Nucleus accumbens (tissue), 56 donors: Measurements from ENCODE around the gene GINS3.
"Not testable (repeated sequence)": the region's sequence is repeated elsewhere in the genome, so short reads cannot be mapped to it uniquely, and the experiment has no call there.

ENCODE experiments used
- DNase-seq, 56 donors: peaks; one replicate each; lab custom pipeline; 2025; lab: John Stamatoyannopoulos, UW

Gene GINS3

DNA sequence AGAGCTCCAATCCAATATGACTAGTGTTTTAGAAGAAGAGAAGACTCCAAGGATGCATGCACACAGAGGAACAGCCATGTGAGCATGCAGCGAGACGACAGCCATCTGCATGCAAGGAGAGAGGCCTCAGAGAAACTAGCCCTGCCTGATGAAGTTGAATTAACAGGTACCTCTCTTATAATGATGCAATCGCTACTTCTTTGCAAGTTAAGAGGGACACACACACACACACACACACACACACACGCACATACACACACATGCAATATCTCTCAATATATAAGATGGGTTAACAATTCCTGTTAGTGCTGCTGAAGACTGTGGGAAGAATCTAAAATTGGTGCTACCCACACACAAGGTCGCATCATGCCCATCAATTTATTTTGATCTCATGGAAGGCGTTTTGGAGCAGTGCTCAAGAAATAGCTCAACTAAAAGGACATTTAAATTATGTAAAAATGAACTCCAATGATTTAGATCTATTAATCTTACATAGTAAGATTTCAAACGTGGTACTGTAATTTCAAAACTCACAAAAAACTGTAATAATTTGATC lies 7.0 kb upstream of the GINS3 start:
- peak in 7 of 56 donors; percentile 9 to 38 (median 28) for DNase-seq

DNA sequence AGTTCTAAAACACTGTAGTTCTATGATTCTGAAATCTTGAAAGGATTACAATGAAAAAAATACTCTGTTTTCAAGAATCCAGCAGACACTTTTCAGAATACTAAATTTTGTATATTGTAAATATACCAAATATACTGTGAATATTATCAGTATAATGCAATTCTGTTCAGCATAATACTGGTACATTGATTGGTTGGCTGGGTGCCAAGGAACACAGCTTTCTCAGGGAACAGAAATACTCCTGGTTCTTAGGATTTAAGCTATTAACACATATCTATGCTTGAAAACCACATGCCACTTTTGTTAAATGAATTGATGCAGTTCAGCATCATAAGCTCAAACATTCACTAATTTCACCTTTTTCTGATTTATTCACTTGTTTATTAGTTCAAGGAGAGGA lies 2.5 kb upstream of the GINS3 start:
- DNase-seq: no peak

DNA sequence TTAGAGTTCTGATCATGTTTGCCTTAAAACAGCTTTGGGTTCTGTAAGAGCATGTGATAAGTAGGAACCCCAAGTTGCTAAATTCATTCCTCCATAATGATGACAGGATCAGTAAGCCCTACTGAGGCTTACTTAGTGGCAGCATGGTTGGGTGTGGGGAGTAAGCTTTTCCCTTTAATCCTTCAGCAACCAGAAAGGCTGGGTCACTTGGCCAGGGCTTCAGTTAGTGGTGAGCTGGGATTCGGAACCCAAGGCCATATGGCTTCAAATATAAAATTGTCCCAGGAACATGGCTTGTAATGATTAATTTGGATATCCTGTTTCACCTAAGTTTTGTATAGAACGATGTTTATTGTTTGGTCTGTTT lies 850 bp downstream of the GINS3 start:
- no peak for DNase-seq

DNA sequence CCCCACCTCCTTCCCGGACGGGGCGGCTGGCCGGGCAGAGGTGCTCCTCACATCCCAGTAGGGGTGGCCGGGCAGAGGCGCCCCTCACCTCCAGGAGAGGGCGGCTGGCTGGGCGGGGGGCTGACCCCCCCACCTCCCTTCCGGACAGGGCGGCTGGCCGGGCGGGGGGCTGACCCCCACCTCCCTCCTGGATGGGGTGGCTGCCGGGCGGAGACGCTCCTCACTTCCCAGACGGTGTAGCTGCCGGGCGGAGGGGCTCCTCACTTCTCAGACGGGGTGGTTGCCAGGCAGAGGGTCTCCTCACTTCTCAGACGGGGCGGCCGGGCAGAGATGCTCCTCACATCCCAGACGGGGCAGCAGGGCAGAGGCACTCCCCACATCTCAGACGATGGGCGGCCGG lies 4.6 kb downstream of the GINS3 start:
- not testable (repeated sequence) for DNase-seq

DNA sequence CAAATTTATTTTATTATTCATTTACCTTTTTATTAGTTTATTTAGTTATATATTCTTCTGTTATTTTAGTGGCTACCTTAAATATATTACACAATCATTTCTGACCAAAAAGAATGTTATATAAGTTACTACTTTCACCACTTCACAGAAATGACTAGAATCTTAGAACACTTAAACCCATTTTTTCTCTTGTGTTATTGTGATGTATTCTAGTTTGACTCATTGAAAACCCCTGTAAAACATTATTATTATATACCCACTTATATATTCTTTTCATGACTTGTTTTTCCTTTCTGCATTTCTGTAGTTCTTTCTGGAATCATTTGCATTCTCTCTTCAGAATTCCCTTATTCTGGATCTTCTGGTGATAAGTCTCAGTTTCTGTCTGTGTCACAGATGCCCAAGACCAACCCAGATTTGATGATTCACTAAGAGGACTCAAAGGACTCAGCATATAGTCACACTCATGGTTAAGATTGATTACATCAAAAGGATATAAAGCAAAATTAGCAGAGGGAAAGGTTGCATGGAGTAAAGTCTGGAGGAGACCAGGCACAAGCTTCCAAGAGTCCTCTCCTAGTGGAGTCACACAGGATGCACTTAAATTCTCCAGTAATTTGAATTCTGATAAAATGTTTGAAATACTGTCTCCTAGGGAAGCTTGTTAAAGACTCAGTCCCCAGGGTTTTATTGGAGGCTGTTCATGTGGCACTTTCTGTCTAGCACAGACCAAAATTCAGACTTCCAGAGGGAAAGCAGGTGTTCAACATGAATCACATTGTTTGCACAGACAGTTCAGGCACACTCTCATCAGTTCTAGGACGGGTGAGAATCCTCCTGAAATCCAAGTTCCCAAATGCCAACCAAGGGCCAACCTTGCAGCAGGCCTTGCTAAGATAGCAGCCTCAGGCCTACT lies 7.7 kb downstream of the GINS3 start:
- no peak for DNase-seq

DNA sequence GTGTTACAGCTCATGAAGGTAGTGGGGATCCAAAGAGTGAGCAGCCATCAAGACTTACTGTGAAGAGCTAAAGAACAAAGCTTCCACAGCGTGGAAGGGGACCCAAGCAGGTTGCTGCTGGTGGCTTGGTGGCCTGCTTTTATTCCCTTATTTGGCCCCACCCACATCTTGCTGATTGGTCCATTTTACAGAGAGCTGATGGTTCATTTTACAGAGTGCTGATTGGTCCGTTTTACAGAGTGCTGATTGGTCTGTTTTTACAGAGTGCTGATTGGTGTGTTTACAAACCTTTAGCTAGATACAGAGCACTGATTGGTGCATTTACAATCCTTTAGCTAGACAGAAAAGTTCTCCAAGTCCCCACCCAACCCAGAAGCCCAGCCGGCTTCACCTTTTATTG lies 9.0 kb downstream of the GINS3 start:
- DNase-seq: not testable (repeated sequence)

DNA sequence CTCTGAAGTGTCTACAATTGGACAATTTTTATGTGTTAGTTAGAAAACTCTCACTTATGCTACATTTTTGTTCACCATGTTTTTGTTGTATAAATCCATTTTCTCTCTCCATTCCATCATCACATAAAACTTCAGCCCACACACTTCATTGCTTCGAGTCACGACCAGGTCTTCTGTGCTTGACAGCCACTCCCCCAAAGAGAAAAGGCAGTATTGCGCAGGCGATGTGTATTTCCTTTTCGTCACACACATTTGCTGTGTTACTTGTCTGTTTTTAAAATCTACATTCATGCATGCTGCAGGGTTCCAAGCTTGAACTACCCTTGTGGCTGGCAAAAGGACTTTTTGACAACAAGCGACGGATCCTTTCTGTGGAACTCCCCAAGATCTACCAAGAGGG lies 10.5 kb downstream of the GINS3 start:
- DNase-seq: peak in 10 of 56 donors; percentile 29 to 67 (median 52)

DNA sequence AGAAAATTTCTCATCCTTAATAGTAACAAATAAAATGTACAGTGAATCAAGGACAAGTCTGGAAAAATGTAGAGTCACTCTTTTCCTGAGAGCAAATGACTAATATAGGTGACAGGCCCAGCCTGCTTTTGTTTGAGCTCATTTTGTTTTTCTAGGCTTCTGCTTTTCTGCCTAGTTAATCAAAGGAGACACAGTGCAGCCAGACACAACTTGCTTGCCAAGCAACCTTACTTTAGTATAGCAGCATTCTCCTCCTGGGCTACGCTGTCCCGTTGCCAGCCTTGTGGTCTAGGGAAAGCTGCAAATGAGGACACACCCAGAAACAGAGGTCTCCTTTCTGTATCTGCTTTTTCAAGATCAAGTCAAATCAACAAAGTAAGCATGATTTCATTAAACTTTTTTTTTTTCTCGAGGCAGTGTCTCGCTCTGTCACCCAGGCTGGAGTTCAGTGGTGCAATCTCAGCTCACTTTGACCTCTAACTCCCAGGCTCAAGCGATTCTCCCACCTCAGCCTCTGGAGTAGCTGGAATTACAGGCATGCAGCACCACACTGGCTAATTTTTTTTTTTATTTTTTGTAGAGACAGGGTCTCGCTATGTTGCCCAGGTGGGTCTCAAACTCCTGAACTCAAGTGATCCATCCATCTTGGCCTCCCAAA lies 17.2 kb downstream of the GINS3 start:
- peak in 13 of 56 donors; percentile 8 to 57 (median 29) for DNase-seq

DNA sequence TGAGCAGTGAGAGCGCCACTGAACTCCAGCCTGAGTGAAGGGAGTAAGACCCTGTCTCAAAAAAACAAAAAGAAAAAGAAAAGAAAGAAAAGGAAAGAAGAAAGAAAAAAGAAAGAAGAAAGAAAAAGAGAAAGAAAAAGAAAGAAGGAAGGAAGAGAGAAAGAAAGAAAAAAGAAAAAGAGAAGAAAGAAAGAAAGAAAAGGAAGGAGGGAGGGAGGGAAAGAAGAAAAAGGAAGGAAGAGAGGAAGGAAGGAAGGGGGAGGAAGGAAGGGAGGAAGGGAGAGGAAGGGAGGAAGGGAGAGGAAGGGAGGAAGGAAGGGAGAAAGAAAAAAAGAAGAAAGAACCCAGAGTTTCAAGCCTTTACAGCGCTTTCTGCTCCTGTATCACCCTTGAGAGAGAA lies 19.1 kb downstream of the GINS3 start:
- DNase-seq: no peak

DNA sequence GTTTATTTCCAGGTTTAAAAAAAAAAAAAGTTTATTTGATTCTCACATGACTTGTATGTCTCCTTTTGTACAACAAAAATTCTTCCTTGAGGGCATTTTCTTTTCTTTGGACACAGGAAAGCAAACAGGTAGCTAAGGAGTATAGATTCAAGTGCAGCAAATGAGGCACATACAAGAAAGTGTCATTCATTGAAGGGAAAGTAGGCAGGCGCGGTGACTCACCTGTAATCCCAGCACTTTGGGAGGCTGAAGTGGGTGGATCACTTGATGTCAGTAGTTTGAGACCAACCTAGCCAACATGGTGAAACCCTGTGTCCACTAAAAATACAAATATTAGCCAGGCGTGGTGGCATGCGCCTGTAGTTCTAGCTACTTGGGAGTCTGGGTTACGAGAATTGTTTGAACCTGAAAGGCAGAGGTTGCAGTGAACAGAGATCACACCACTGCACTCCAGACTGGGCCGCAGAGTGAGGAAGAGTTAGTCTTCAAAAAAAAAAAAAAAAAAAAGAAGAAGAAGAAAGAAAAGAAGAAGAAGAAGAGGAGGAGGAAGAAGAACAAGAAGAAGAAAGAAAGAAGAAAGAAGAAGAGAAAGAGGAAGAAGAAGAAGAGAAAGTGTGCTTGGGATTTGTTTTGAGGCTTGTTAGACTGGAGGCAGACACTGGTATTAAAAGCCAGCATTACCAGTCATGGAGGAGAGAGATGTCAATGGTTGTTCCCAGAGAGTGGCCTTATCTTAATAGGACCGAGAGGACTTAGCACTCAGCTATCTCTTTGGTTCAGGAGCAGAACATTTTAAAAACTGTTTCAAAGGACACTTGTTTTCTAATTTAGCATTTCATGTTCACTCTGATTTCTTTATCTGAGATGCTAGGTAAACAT lies 19.7 kb downstream of the GINS3 start:
- peak in 7 of 56 donors; percentile 13 to 55 (median 26) for DNase-seq

DNA sequence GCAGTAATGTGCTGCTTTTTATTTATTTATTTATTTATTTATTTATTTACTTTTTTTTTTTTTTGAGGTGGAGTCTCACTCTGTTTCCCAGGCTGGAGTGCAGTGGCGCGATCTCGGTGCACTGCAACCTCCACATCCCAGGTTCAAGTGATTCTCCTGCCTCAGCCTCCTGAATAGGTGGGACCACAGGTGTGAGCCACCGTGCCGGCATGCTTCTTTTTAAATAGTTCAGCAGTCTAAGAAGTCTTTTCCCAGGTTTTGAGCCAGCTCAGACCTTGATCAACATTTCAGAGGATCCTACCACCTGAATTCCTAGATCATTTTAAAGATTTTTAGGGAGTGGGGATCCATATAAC lies 20.3 kb downstream of the GINS3 start:
- not testable (repeated sequence) for DNase-seq

DNA sequence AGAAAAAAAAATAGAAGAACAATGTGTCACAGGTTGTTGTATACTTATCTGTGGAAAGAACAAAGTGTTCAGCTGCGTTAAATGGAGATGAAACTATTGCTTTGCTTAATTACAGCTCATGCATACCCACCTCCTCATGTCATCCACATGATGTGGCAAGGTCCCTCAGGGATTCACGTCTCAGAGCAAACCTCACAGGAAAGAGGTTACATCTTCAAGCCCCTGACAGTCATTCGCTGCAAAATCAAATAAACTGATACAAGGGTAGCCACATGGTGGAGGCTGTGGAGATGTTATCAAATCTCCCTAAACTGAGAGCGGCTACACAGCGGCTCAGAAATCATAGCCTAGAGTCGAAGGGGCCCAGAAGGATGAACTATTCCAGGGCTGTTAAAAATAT lies 21.1 kb downstream of the GINS3 start:
- DNase-seq: peak in 11 of 56 donors; percentile 10 to 70 (median 38)

DNA sequence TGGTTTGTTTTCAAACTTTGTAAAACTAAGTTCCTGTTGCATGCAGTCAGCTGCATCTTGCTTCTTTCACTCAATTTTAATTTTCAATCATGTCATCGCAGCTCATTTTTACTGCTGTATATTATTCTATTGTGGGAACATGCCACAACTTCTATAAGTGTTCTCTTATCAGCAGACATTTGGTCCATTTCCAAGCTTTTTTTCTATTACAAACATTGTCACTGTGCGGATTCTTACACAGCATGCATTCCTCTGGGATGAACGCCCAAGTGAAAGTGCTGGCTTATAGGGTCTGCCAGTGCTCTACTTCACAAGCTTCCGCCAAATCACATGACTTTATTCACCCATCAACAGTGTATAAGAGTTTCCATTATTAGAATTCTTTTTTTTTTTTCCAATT lies 22.7 kb downstream of the GINS3 start:
- DNase-seq: no peak

DNA sequence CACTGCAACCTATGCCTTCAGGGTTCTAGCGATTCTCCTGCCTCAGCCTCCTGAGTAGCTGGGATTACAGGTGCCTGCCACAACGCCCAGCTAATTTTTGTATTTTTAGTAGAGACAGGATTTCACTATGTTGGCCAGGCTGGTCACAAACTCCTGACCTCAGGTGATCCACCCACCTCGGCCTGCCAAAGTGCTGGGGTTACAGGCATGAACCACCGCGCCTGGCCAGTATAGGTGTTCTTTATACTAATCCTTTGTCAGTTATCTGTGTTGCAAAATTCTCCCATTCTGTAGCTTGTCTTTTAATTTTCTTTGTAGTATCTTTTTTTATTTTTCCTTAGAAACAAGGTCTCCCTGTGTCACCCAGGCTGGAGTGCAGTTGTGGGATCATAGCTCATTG lies 23.7 kb downstream of the GINS3 start:
- not testable (repeated sequence) for DNase-seq

DNA sequence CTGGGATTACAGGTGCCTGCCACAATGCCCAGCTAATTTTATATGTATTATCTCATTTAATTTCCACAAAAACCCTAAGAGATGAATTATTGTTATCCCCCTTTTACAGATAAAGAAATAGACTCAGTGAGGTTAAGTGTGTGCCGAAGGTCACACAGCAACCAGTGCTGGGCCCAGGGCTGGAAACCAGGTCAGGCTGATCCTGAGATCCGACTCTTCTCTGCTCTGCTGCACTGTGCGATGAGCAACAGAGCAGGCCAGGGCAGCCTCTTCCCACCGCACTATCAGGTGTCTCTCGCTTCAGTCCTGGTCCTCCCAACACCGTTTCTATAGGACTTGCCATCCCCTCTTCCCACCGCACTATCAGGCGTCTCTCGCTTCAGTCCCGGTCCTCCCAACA lies 24.8 kb downstream of the GINS3 start:
- no peak for DNase-seq

DNA sequence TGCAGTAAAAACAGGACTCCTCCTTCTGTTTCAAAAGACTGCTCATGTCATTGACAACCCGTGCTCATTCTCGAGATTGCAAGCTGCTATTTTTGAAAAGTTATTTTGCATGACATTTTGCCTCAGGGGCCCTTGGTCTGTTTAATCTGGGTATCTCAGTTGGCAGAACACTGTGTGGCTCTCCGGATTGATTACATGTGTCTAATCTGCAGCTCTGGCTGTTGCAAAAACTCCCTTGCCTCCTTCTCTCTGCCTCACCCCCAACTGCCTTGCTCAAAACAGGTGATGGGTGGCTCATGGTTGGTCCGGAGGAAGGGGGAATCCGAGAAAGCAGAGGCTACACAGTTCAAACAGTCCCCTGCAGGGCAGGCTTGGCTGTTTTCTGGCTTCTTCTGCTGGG lies 25.3 kb downstream of the GINS3 start:
- no peak for DNase-seq

DNA sequence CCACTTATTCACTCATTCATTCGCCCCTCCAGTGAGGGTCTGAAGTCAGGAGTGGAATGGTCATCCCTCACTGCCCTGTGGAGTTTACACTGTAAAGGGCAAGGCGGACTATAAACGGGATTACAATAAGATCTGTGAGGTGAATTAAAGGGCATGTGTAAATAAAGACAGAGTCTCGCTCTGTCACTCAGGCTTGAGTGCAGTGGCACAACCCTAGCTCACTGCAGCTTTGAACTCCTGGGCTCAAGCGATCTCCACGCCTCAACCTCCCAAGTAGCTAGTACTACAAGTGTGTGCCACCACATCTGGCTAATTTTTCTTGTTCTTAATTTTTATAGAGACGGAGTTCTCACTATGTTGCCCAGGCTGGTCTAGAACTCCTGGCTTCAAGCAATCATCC lies 25.8 kb downstream of the GINS3 start:
- no peak for DNase-seq

DNA sequence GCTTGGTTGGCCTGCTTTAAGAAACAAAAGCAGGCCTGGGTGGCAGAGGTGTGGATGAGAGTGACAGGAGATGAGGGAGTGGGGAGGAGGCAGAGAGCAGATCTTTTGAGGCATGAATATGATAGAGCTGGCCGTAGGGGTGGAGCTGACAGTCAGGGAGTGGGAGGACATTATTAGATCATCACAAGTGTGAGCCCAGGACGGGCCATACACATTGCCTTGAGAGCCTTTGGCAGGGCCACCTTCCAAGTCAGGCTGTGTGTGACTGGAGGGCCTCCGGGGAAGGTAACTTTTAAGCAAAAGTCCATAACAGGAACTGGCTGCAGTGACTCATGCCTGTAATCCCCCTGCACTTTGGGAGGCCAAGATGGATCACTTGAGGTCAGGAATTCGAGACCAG lies 26.3 kb downstream of the GINS3 start:
- DNase-seq: no peak

DNA sequence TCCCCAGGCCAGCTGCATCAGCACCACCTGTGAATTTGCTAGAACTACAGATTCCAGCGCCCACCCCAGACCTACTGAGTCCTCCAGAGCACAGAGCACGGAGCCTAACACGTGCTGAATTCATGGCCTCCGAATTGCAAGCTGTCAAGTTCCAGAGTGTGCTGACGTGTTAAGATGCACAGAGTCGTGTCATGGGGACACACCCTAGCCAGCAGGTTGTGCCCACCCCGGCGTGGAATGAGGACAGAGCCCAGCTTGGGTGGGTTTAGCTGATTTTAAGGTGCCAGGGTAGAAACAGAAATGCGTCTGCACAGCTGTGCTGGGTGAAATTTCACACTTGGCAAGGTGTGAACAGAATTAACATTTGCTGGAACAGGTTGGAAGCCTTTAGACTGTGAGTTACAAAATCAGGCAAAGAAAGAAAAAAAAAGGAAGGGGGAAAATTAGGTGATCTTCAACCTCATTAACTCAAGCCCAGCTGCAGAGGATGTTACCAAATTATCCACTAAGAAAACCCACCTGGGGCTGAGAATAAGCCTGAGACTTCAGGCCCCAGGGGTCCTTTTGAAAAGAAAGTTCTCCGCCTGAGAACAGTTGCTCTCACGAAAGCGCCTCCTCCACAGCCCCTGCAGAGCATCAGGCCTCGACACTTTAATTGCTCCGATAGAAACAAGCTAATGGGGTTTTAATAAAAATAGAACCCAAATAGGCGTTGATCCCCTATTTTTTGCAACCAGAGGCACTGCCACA lies 27.1 kb downstream of the GINS3 start:
- peak in 5 of 56 donors; percentile 23 to 64 (median 38) for DNase-seq

DNA sequence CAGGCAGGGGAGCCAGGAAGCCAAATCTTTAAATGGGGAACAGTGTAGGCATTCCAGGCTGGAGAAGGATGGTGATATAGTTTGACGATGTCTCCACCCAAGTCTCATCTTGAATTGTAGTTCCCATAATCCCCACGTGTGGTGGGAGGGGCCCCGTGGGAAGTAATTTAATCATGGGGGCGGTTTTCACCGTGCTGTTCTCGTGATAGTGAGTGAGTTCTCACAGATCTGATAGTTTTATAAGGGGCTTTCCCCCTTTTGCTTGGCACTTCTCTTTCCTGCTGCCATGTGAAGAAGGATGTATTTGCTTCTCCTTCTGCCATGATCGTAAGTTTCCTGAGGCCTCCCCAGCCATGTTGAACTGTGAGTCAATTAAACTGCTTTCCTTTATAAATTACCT lies 28.8 kb downstream of the GINS3 start:
- peak in 21 of 56 donors; percentile 7 to 75 (median 45) for DNase-seq
